Naive thymus-derived CD8-positive, alpha-beta T cell (primary cell): ENCODE measurements around the gene UFSP2. TPM values are rescaled to one million over a fixed set of nuclear protein-coding genes. Genes with fewer than 3 reads are reported as not detected.

Experiments used
- ATAC-seq, 2 donors: fragments of 150-1000 bp; cut with Tn5 transposase in 1 of 2; sonication (Bioruptor Pico), chemical (Tn5 transposase) in 1 of 2; 1 replicate in 1 of 2; 2 replicates in 1 of 2; pipeline ENCODE4 v1.10.0; 2021; ENCODE audit warnings: mild to moderate bottlenecking in 2 of 2, moderate library complexity in 2 of 2
- POLR2A ChIA-PET: fragments of 350-600 bp; sonication (Branson Sonifier 250); formaldehyde crosslinking; loops from one replicate; lab custom pipeline; 2021; ENCODE audit warnings: antibody characterized with exemption; lab: Charles Lee
- DNase-seq, 10 donors: peaks; one replicate each; pipeline versions ENCODE4 v3.0.0 to v3.0.0-alpha.2; 2020 to 2022
- H3K27ac Mint-ChIP-seq, 10 donors: one replicate each; pipeline ENCODE4 v1.8.0; 2020 to 2022; ENCODE audit warnings: mild to moderate bottlenecking in 10 of 10, mixed read lengths in 10 of 10, moderate library complexity in 4 of 10, inconsistent platforms in 1 of 10
- H3K27me3 Mint-ChIP-seq, 5 donors: one replicate each; pipeline ENCODE4 v1.8.0; 2021 to 2022; ENCODE audit warnings: mixed read lengths in 5 of 5
- H3K36me3 Mint-ChIP-seq, 3 donors: one replicate each; pipeline ENCODE4 v1.8.0; 2020 to 2022; ENCODE audit warnings: mixed read lengths in 3 of 3, mild to moderate bottlenecking in 2 of 3, inconsistent platforms in 1 of 3
- H3K4me1 Mint-ChIP-seq, 4 donors: one replicate each; pipeline ENCODE4 v1.8.0; 2021 to 2022; ENCODE audit warnings: mixed read lengths in 4 of 4
- H3K4me3 Mint-ChIP-seq, 10 donors: one replicate each; pipeline ENCODE4 v1.8.0; 2020 to 2022; ENCODE audit warnings: mild to moderate bottlenecking in 10 of 10, mixed read lengths in 10 of 10, moderate library complexity in 6 of 10, inconsistent platforms in 1 of 10
- H3K9me3 Mint-ChIP-seq, 9 donors: one replicate each; pipeline ENCODE4 v1.8.0; 2020 to 2022; ENCODE audit warnings: mixed read lengths in 9 of 9, mild to moderate bottlenecking in 3 of 9, inconsistent platforms in 1 of 9, moderate library complexity in 1 of 9
- polyA plus RNA-seq, 3 donors: library from polyadenylated mRNA; unstranded; fragments of 300-500 nt; fragmentation: Illumina TruSeq; gene quantifications; one replicate each; pipeline ENCODE4 v1.2.3, GENCODE V29; 2021
- total RNA-seq, 8 experiments: library from RNA in 2 of 8; stranded (reverse) in 2 of 8; gene quantifications; one replicate each; pipeline ENCODE4 v1.2.3 and lab custom pipeline; 2021 to 2026

Gene UFSP2
- total and polyA plus RNA-seq, 5 experiments from 2014 or later = 22.9 to 53.9 (median 34.8) TPM

DNA sequence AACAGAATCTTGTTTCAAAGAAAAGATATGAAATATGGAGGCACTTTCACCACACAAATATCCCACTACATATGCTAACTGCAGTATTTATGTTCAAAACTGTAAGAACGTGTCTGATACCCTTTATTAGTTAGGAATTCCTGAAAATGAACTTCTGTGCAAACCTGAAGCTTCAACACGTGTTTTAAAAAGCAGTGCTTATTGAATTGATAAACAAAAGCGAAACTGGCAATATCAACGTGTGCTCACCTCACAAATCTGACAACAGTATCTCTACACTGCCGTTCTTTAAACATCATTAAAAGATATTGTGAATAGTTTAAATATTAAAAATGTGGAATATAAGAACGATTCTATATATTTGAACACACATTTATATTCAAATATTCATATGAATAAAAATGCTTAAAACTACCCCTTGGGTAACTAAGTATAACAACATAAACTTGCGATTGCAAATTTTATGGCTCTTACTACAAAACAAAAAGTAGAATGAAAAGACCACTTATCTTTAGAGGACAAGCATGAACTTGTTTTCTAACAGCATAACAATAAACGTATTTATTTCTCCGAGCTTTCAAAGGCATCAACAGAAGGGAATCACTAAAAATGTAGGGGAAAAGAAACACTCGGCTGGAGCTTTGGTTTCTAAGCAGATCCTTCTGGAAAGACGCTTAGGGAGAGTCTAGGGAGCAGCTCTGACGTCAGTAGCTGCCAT, 30.4 kb downstream of the UFSP2 start, which contains the start of gene LRP2BP:
LRP2BP (minus strand) TSS at position 687 of the 718 bp plus-strand sequence. CDS start 17,738 bp downstream, outside the sequence.
- no peaks in the 10 kb centered on the region for H3K27me3 Mint-ChIP-seq
- H3K36me3 Mint-ChIP-seq = peaks cover 0 to 13% (median 8%) of the 10 kb centered on the region in 3 donors
- no peaks in the 10 kb centered on the region for H3K9me3 Mint-ChIP-seq
- H3K27ac Mint-ChIP-seq = peak within 1 kb of the TSS; percentile 94 to 99 (median 98)
- peak in 3 of 10 donors; percentile 23 to 41 (median 28) for DNase-seq
- POLR2A ChIA-PET = interaction anchor here (0.6 to 3.3 kb wide), 12 partner anchors 10 to 854 kb away, joined by 3 to 45 read pairs (median 5); partner anchors contain the start of genes CCDC110, SLC25A4, SNX25 and UFSP2
- peaks cover 10 to 30% (median 26%) of the 10 kb centered on the region in 4 donors for H3K4me1 Mint-ChIP-seq
- H3K4me3 Mint-ChIP-seq = peak within 1 kb of the TSS; percentile 83 to 98 (median 96)
- no peak for ATAC-seq

DNA sequence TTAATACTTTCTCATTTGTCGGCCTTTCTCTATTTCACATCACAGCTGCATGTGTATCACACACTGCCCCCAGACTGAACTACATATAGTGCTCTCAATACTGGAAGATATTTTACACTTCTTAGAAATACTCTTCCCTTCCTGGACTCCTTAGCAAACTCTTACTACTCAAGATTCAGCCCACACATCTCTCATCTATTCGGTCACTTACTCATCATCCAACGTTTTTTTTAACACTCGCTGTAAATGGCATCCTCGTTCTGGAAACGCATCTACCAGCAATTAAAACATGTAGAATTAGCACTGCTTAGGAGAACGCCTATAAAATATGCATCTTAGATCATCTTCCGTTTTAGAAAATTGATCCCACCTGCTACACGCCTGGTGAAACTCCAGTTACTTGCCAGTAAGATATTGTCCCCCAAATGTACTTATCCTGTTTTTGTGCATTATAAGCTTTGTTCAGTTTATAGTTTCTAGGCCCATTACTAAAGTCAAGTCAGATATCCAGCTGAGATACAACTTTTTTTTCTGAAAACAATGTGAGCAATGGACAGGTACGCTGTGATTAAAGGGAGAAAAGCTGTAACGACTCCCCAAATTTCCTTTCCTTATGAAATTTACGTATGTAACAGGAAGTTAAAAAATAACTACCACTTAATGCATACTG, 31.1 kb downstream of the UFSP2 start:
- peak overlapping the region; percentile 83 to 99 (median 98) for H3K27ac Mint-ChIP-seq
- DNase-seq (peak in 1 of 10 donors; percentile 7), ATAC-seq (no peak)
- H3K9me3 Mint-ChIP-seq = no peaks in the 10 kb centered on the region
- H3K36me3 Mint-ChIP-seq = peaks cover 0 to 6% (median 3%) of the 10 kb centered on the region in 3 donors
- peak overlapping the region; percentile 5 to 98 (median 96) for H3K4me3 Mint-ChIP-seq
- POLR2A ChIA-PET = interaction anchor here (0.9 to 3.3 kb wide), 4 partner anchors 9 to 185 kb away, joined by 3 to 45 read pairs (median 9); partner anchors contain the start of genes SNX25 and UFSP2
- peaks cover 10 to 30% (median 26%) of the 10 kb centered on the region in 4 donors for H3K4me1 Mint-ChIP-seq
- H3K27me3 Mint-ChIP-seq = no peaks in the 10 kb centered on the region

DNA sequence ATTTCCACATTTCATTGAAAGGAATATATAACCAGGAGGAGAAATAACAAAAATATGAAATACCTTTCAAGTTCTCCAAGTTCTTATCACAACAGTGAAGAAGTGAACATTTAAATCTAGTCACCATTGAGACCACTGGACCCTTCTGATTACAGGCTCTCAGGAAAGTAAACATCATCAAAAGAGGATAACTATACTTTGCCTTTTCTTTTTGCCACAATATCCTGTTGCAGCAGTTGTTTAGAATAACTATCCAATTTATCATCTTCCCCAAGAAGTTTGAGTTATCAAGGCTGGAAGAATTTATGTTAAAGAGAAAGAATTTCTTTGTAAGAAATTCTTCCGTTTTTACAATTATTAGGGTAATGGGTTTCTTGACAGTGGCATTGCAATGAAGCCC, 33.6 kb downstream of the UFSP2 start:
- DNase-seq = no peak
- Mint-ChIP-seq H3K4me1 (peaks cover 10 to 23% (median 20%) of the 10 kb centered on the region in 4 donors), H3K4me3 (no peak overlapping the region), H3K9me3 (no peaks in the 10 kb centered on the region), H3K27ac (peak overlapping the region in 3 of 10 donors; percentile 0 to 15 (median 0)), H3K36me3 (no peaks in the 10 kb centered on the region), H3K27me3 (no peaks in the 10 kb centered on the region)
- no peak for ATAC-seq
- POLR2A ChIA-PET = no interaction called here

DNA sequence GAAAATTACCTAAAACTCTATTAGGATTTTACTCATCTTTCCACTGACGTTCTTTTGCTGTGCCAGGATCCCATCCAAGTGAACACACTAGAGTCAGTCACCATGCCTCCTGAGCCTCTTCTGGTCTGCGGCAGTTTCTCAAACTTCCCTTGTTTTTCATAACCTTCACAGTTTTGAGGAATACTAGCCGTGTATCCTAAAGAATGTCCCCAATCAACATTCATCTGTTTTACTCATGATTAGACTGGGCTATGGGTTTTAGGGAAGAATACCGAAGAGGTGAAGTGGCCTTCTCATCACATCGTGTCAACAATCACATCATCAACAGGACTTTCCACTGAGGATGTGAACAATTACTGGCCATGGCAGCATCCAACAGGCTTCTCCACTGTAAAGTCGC, 34.8 kb downstream of the UFSP2 start:
- DNase-seq (no peak), ATAC-seq (no peak)
- H3K36me3 Mint-ChIP-seq = no peaks in the 10 kb centered on the region
- peaks cover 0 to 1% (median 0%) of the 10 kb centered on the region in 9 donors for H3K9me3 Mint-ChIP-seq
- H3K27ac Mint-ChIP-seq = no peak overlapping the region
- peaks cover 8 to 18% (median 16%) of the 10 kb centered on the region in 4 donors for H3K4me1 Mint-ChIP-seq
- POLR2A ChIA-PET = no interaction called here
- H3K27me3 Mint-ChIP-seq = peaks cover 0 to 2% (median under 1%) of the 10 kb centered on the region in 5 donors
- H3K4me3 Mint-ChIP-seq = no peak overlapping the region

DNA sequence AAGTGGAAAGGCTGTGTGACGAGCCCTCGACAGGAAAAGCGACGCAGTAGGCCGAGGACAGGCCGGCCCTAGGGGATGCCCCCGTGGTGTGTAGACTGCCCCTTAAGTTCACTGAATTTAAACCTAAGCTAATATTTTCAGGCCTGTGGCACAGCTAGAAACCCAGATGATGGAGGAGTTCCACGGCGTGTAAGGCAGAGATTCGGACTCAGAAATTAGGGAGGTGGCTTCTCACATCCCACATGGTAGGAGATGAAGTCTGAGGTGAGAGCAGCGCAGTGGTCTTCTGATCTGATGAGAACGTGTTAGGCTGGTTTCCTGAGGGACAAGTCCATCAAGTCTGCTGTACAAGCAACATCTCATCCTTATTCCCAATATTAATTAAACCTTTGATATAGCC, 37.8 kb downstream of the UFSP2 start:
- peaks cover 2 to 14% (median 12%) of the 10 kb centered on the region in 4 donors for H3K4me1 Mint-ChIP-seq

DNA sequence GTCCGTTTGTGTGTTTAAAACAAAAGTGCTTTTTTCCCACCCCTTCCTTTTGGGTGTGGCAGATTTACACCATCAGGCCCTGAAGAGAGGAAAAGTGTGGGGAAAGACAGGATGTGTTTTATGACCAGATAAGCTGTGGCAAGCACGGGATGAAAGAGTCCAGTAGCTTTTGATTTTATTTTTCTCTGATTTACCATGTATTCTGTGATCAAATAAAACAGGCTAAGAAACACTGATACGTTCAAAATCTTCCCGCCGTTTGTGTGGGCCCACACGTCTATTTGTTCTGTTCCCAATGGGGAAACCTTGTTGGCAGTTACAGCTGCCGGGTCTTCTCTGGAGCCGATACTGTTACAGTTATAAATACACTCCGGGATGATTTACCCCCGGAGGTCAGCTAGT, 40.8 kb downstream of the UFSP2 start:
- POLR2A ChIA-PET = interaction anchor here (2.9 kb wide), 1 partner anchor 11 kb away, joined by 11 read pairs; the partner anchor contains the start of genes ANKRD37 and LRP2BP

More for the DNA sequence above, 37.8 kb downstream of the UFSP2 start:
- ATAC-seq (no peak), DNase-seq (no peak)
- Mint-ChIP-seq H3K27ac (no peak overlapping the region), H3K9me3 (peaks cover 0 to 5% (median 0%) of the 10 kb centered on the region in 9 donors), H3K4me3 (no peak overlapping the region), H3K27me3 (peaks cover 4 to 25% (median 7%) of the 10 kb centered on the region in 5 donors), H3K36me3 (peaks cover 0 to 5% (median 1%) of the 10 kb centered on the region in 3 donors)
- POLR2A ChIA-PET = interaction anchor here (1.3 kb wide), 1 partner anchor 9 kb away, joined by 4 read pairs; the partner anchor contains the start of gene ANKRD37

DNA sequence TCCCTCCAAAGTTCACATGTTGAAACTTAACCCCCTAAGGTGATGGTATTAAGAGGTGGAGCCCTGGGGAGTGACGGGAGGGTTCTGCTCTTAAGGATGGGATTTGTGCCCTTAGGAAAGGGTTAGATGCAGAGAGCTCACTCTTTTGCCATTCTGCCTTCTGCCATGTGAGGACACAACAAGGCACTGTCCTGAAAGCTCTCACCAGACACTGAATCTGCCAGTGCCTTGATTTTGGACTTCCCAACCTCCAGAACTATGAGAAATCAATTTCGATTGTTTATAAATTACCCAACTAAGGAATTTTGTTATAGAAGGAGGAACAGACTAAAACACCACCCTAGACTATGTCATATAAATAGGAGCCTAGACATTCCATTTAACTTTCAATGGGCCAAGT, 41.7 kb downstream of the UFSP2 start:
- Mint-ChIP-seq H3K4me3 (no peak overlapping the region), H3K36me3 (peaks cover 0 to 13% (median 13%) of the 10 kb centered on the region in 3 donors), H3K27ac (no peak overlapping the region), H3K9me3 (peaks cover 0 to 15% (median 13%) of the 10 kb centered on the region in 9 donors), H3K4me1 (peaks cover 2 to 12% (median 11%) of the 10 kb centered on the region in 4 donors), H3K27me3 (peaks cover 4 to 25% (median 7%) of the 10 kb centered on the region in 5 donors)
- ATAC-seq = no peak
- DNase-seq = no peak
- POLR2A ChIA-PET = interaction anchor here (2.9 kb wide), 1 partner anchor 12 kb away, joined by 11 read pairs; the partner anchor contains the start of genes ANKRD37 and LRP2BP

More for the DNA sequence above, 40.8 kb downstream of the UFSP2 start:
- H3K9me3 Mint-ChIP-seq = peaks cover 0 to 15% (median 13%) of the 10 kb centered on the region in 9 donors
- H3K4me1 Mint-ChIP-seq = peaks cover 2 to 12% (median 11%) of the 10 kb centered on the region in 4 donors
- ATAC-seq (no peak), DNase-seq (no peak)
- peaks cover 4 to 25% (median 7%) of the 10 kb centered on the region in 5 donors for H3K27me3 Mint-ChIP-seq
- H3K27ac Mint-ChIP-seq = peak overlapping the region in 1 of 10 donors; percentile 24
- peak overlapping the region in 7 of 10 donors; percentile 25 to 48 (median 38) for H3K4me3 Mint-ChIP-seq
- peaks cover 0 to 13% (median 12%) of the 10 kb centered on the region in 3 donors for H3K36me3 Mint-ChIP-seq

DNA sequence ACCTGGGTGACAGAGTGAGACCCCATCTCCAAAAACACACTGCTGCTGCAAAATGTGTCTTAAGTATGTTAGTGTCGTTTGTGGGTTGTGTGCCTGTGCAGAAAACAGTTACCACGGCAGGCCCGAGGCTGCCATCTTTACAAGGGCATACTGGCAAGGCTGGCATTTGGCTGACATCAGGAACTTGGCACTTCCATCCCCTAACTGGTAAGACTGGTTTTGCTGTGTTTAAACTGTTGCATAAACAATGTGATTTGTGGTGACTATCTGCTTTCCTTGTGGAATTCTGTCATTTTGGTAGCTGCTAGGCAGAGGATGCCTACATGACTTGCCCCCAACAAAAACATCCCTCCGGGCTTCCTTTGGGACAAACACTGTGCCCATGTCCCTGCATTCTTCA, 42.3 kb downstream of the UFSP2 start:
- ATAC-seq (no peak), DNase-seq (no peak)
- peaks cover 2 to 12% (median 11%) of the 10 kb centered on the region in 4 donors for H3K4me1 Mint-ChIP-seq
- peaks cover 0 to 16% (median 13%) of the 10 kb centered on the region in 3 donors for H3K36me3 Mint-ChIP-seq
- no peak overlapping the region for H3K27ac Mint-ChIP-seq
- no peak overlapping the region for H3K4me3 Mint-ChIP-seq
- POLR2A ChIA-PET = no interaction called here
- peaks cover 0 to 15% (median 13%) of the 10 kb centered on the region in 9 donors for H3K9me3 Mint-ChIP-seq
- H3K27me3 Mint-ChIP-seq = peaks cover 4 to 25% (median 7%) of the 10 kb centered on the region in 5 donors

DNA sequence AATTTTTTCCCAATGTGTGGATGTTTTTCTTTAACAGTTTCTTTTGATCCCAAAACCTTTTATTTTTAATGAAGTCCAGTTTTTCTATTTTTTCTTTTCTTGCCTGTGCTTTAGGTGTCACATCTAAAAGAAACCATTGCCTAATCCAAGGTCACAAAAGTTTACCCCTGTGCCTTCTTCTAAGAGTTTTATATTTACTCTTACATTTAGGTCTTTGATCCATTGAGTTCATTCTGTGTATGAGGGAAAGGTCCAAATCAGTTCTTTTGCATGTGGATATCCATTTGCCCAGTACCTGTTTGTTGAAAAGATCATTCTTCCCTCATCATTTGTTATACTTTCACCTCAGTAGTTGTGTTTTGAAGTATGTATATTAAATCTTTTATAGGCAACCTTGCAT, 43.0 kb downstream of the UFSP2 start:
- POLR2A ChIA-PET = no interaction called here
- DNase-seq (no peak), ATAC-seq (no peak)
- no peak overlapping the region for H3K4me3 Mint-ChIP-seq
- no peak overlapping the region for H3K27ac Mint-ChIP-seq
- peaks cover 0 to 15% (median 13%) of the 10 kb centered on the region in 9 donors for H3K9me3 Mint-ChIP-seq
- peaks cover 2 to 12% (median 11%) of the 10 kb centered on the region in 4 donors for H3K4me1 Mint-ChIP-seq
- H3K27me3 Mint-ChIP-seq = peaks cover 4 to 25% (median 7%) of the 10 kb centered on the region in 5 donors
- peaks cover 0 to 18% (median 13%) of the 10 kb centered on the region in 3 donors for H3K36me3 Mint-ChIP-seq

DNA sequence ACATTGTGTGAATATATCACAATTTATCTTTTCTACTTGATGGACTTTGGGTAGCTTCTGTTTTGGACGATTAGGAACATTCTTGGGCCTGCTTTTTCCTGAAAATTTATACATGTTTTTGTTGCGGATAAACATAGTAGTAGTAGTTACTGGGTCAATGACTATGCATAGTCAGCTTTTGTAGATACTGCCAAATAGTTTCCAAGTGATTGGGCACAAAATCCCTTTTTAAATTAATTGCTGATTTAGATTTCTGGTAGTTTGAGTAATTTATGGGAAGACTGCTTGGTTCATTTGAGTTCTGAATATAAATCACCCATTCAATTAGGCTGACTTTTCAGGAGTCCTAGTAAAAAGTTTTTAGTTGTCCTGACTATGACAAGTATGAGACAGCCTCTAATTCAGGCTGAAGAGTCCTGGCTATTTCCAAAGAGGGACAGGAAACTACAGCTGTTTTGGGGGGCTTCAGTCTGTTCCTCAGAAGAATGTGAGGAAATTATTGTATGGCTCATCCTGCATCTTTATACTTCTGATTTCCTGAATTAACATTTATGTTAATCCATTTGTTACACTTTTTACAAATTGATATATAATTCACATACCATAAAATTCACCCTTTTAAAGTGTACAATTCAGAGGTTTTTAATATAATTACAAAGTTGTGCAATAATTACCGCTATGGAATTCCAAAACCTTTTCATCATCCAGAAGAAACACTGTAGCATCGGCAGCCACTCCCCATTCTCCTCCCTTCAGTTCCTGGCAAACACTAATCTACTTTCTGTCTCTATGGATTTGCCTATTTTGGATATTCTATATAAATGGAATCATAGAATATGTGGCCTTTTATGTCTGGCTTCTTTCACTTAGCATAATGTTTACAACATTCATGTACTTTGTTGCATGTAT, 44.2 kb downstream of the UFSP2 start:
- POLR2A ChIA-PET = no interaction called here
- Mint-ChIP-seq H3K4me1 (peaks cover 2 to 12% (median 11%) of the 10 kb centered on the region in 4 donors), H3K36me3 (peaks cover 0 to 18% (median 13%) of the 10 kb centered on the region in 3 donors), H3K4me3 (no peak overlapping the region), H3K9me3 (peaks cover 0 to 14% (median 13%) of the 10 kb centered on the region in 9 donors), H3K27me3 (peaks cover 4 to 25% (median 7%) of the 10 kb centered on the region in 5 donors), H3K27ac (no peak overlapping the region)
- ATAC-seq = no peak
- DNase-seq = no peak

DNA sequence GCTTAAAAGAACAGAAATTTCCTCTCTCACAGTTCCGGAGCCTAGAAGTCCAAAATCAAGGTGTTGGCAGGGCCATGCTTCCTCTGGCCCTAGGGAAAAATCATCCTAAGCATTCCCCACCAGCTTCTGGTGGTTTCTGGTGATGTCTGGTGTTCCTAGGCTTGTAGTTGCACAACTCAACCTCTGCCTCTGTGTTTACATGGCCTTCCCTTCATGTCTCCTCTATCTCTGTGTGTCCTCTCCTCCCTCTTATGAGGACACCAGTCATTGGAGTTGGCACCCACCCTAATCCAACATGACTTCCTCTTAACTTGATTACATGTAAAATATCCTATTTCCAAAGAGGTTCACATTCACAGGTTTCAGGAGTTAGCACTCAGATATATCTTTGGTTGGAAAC, 45.4 kb downstream of the UFSP2 start:
- Mint-ChIP-seq H3K9me3 (peaks cover 0 to 14% (median 13%) of the 10 kb centered on the region in 9 donors), H3K36me3 (peaks cover 0 to 18% (median 13%) of the 10 kb centered on the region in 3 donors), H3K27me3 (peaks cover 0 to 19% (median 6%) of the 10 kb centered on the region in 5 donors), H3K4me1 (peaks cover 2 to 11% (median 9%) of the 10 kb centered on the region in 4 donors), H3K4me3 (no peak overlapping the region), H3K27ac (no peak overlapping the region)
- DNase-seq (no peak), ATAC-seq (no peak)
- POLR2A ChIA-PET = interaction anchor here (1.3 kb wide), 1 partner anchor 15 kb away, joined by 7 read pairs; the partner anchor contains the start of gene LRP2BP
